GM10266 (cell line): ENCODE measurements around the gene TRPM6.
"Not testable (repeated sequence)": the region's sequence is repeated elsewhere in the genome, so short reads cannot be mapped to it uniquely, and the experiment has no call there.

ENCODE experiments used
- DNase-seq: peaks from one replicate; pipeline ENCODE4 v3.0.0; 2012; ENCODE audit errors: extremely low spot score
- CTCF ChIP-seq: IDR thresholded peaks from 2 replicates; pipeline ENCODE4 v1.5.1; 2012; ENCODE audit warnings: mild to moderate bottlenecking, low read depth; ENCODE audit not compliant: control insufficient read depth, insufficient read depth; ENCODE audit errors: missing control alignments

The TRPM6 gene

GRCh38 chr9:74865177-74865576 lies 22.5 kb downstream of the TRPM6 start:
- no peak for TF ChIP-seq CTCF
- no peak for DNase-seq

- TF ChIP-seq CTCF, result no peak
- DNase-seq, result no peak
Observed at GRCh38 chr9:74861773-74862474, 25.8 kb downstream of the TRPM6 start.

- no peak for DNase-seq
- no peak for TF ChIP-seq CTCF
Observed at GRCh38 chr9:74861071-74861470, 26.6 kb downstream of the TRPM6 start.

- not testable (repeated sequence) for DNase-seq
Observed at GRCh38 chr9:74860247-74860646, 27.5 kb downstream of the TRPM6 start.

GRCh38 chr9:74859786-74860185 lies 27.9 kb downstream of the TRPM6 start:
- no peak for TF ChIP-seq CTCF
- DNase-seq, result no peak

GRCh38 chr9:74858751-74859414 lies 28.8 kb downstream of the TRPM6 start:
- DNase-seq, result no peak

GRCh38 chr9:74856989-74857388 lies 30.7 kb downstream of the TRPM6 start:
- no peak for DNase-seq
- TF ChIP-seq CTCF, result no peak

More at GRCh38 chr9:74858751-74859414, 28.8 kb downstream of the TRPM6 start:
- TF ChIP-seq CTCF, result no peak
